WTC11 (cell line): ENCODE measurements around the gene KIFC1. TPM values are rescaled to one million over a fixed set of nuclear protein-coding genes. Genes with fewer than 3 reads are reported as not detected.

Source experiments
- ATAC-seq: fragments of 200-7000 bp; cut with Tn5 transposase; 2 replicates; pipeline ENCODE4 v1.10.0; 2021; ENCODE audit warnings: mild to moderate bottlenecking, moderate library complexity
- CTCF ChIA-PET: fragments of 300-600 bp; sonication (Branson Sonifier 250); formaldehyde crosslinking; loops from one replicate; lab custom pipeline; 2021; ENCODE audit warnings: antibody characterized with exemption; lab: Charles Lee
- POLR2A ChIA-PET: fragments of 350-600 bp; sonication (Branson Sonifier 250); formaldehyde crosslinking; loops from one replicate; lab custom pipeline; 2021; ENCODE audit warnings: antibody characterized with exemption; lab: Charles Lee
- DNase-seq: peaks from one replicate; pipeline ENCODE4 v3.0.0; 2021; ENCODE audit warnings: low spot score
- H3K27ac Mint-ChIP-seq: 2 replicates; pipeline ENCODE4 v1.8.0; 2021; ENCODE audit warnings: mixed read lengths
- H3K27me3 Mint-ChIP-seq: 2 replicates; pipeline ENCODE4 v1.8.0; 2021; ENCODE audit warnings: low read depth, mild to moderate bottlenecking, moderate library complexity, mixed read lengths
- H3K36me3 Mint-ChIP-seq: 2 replicates; pipeline ENCODE4 v1.8.0; 2021; ENCODE audit warnings: mixed read lengths
- H3K4me1 Mint-ChIP-seq: 2 replicates; pipeline ENCODE4 v1.8.0; 2022; ENCODE audit warnings: mixed read lengths
- H3K4me3 Mint-ChIP-seq: 2 replicates; pipeline ENCODE4 v1.8.0; 2021; ENCODE audit warnings: mild to moderate bottlenecking, moderate library complexity, mixed read lengths
- H3K9me3 Mint-ChIP-seq: 2 replicates; pipeline ENCODE4 v1.8.0; 2021; ENCODE audit warnings: mixed read lengths
- ATF1 ChIP-seq: sonication (generic); formaldehyde crosslinking; IDR thresholded peaks from 2 replicates; pipeline ENCODE4 v1.8.1; 2023; ENCODE audit warnings: mild to moderate bottlenecking, moderate library complexity, missing genetic modification reagents
- ATF3 ChIP-seq: sonication (generic); formaldehyde crosslinking; conservative IDR thresholded peaks from 2 replicates; pipeline ENCODE4 v1.8.1; 2022; ENCODE audit warnings: mild to moderate bottlenecking, missing genetic modification reagents
- ATF6 ChIP-seq: sonication (generic); formaldehyde crosslinking; IDR thresholded peaks from 2 replicates; pipeline ENCODE4 v1.8.1; 2023; ENCODE audit warnings: mild to moderate bottlenecking, missing genetic modification reagents
- ELF4 ChIP-seq: sonication (generic); formaldehyde crosslinking; IDR thresholded peaks from 2 replicates; pipeline ENCODE4 v1.8.1; 2022; ENCODE audit warnings: low read depth, mild to moderate bottlenecking, moderate library complexity, missing genetic modification reagents
- EMX1 ChIP-seq: fragments of 250-450 bp; sonication (Bioruptor Pico); IDR thresholded peaks from 2 replicates; pipeline ENCODE4 v1.8.0; 2021; ENCODE audit warnings: mild to moderate bottlenecking
- ESRRA ChIP-seq: sonication (generic); formaldehyde crosslinking; IDR thresholded peaks from 2 replicates; pipeline ENCODE4 v1.8.1; 2022; ENCODE audit warnings: mild to moderate bottlenecking, missing genetic modification reagents, borderline replicate concordance
- FOXP4 ChIP-seq: sonication (generic); formaldehyde crosslinking; IDR thresholded peaks from 2 replicates; pipeline ENCODE4 v1.8.0; 2022; ENCODE audit warnings: mild to moderate bottlenecking, missing genetic modification reagents
- GABPB1 ChIP-seq: sonication (generic); formaldehyde crosslinking; IDR thresholded peaks from 2 replicates; pipeline ENCODE4 v1.8.1; 2023; ENCODE audit warnings: mild to moderate bottlenecking, missing genetic modification reagents
- IRF2 ChIP-seq: sonication (generic); formaldehyde crosslinking; IDR thresholded peaks from 2 replicates; pipeline ENCODE4 v1.8.0; 2022; ENCODE audit warnings: low read depth, missing genetic modification reagents, borderline replicate concordance
- JAZF1 ChIP-seq: fragments of 250-450 bp; sonication (Bioruptor Pico); IDR thresholded peaks from 2 replicates; pipeline ENCODE4 v1.9.0; 2021; ENCODE audit warnings: moderate library complexity, mild to moderate bottlenecking, inconsistent platforms
- JUN ChIP-seq: sonication (generic); formaldehyde crosslinking; IDR thresholded peaks from 2 replicates; pipeline ENCODE4 v1.8.0; 2023; ENCODE audit warnings: mild to moderate bottlenecking, missing genetic modification reagents
- MAX ChIP-seq: sonication (generic); formaldehyde crosslinking; IDR thresholded peaks from 2 replicates; pipeline ENCODE4 v1.8.0; 2022; ENCODE audit warnings: mild to moderate bottlenecking, missing genetic modification reagents
- NFE2L1 ChIP-seq: sonication (generic); formaldehyde crosslinking; IDR thresholded peaks from 2 replicates; pipeline ENCODE4 v1.8.1; 2023; ENCODE audit warnings: missing genetic modification reagents
- NFYB ChIP-seq: sonication (generic); formaldehyde crosslinking; conservative IDR thresholded peaks from 2 replicates; pipeline ENCODE4 v1.8.0; 2022; ENCODE audit warnings: low read depth, missing genetic modification reagents
- RORB ChIP-seq: fragments of 250-450 bp; sonication (Bioruptor Pico); IDR thresholded peaks from 2 replicates; pipeline ENCODE4 v1.9.0; 2021; ENCODE audit warnings: mild to moderate bottlenecking
- SOX15 ChIP-seq: fragments of 250-450 bp; sonication (Bioruptor Pico); IDR thresholded peaks from 2 replicates; pipeline ENCODE4 v1.9.0; 2021; ENCODE audit warnings: mild to moderate bottlenecking
- SP1 ChIP-seq: sonication (generic); formaldehyde crosslinking; conservative IDR thresholded peaks from 2 replicates; pipeline ENCODE4 v1.8.1; 2022; ENCODE audit warnings: missing genetic modification reagents
- TCF7 ChIP-seq: sonication (generic); formaldehyde crosslinking; IDR thresholded peaks from 2 replicates; pipeline ENCODE4 v1.8.0; 2022; ENCODE audit warnings: mild to moderate bottlenecking, low read depth, missing genetic modification reagents, moderate library complexity
- ZNF121 ChIP-seq: sonication (generic); formaldehyde crosslinking; IDR thresholded peaks from 2 replicates; pipeline ENCODE4 v1.8.0; 2023; ENCODE audit warnings: missing genetic modification reagents
- ZNF138 ChIP-seq: sonication (generic); formaldehyde crosslinking; conservative IDR thresholded peaks from 2 replicates; pipeline ENCODE4 v1.8.1; 2022; ENCODE audit warnings: mild to moderate bottlenecking, moderate library complexity, missing genetic modification reagents
- ZNF219 ChIP-seq: sonication (generic); formaldehyde crosslinking; IDR thresholded peaks from 2 replicates; pipeline ENCODE4 v1.8.0; 2023; ENCODE audit warnings: missing genetic modification reagents, mild to moderate bottlenecking, borderline replicate concordance
- ZNF281 ChIP-seq: sonication (generic); formaldehyde crosslinking; IDR thresholded peaks from 2 replicates; pipeline ENCODE4 v1.8.0; 2023; ENCODE audit warnings: mild to moderate bottlenecking, missing genetic modification reagents
- ZNF423 ChIP-seq: fragments of 250-450 bp; sonication (Bioruptor Pico); IDR thresholded peaks from 2 replicates; pipeline ENCODE4 v2.1.2; 2022; ENCODE audit warnings: mild to moderate bottlenecking, moderate library complexity
- ZNF512 ChIP-seq: sonication (generic); formaldehyde crosslinking; IDR thresholded peaks from 2 replicates; pipeline ENCODE4 v1.8.1; 2022; ENCODE audit warnings: missing genetic modification reagents, borderline replicate concordance
- ZNF671 ChIP-seq: fragments of 250-450 bp; sonication (Bioruptor Pico); IDR thresholded peaks from 2 replicates; pipeline ENCODE4 v1.8.0; 2021; ENCODE audit warnings: mild to moderate bottlenecking
- ZSCAN18 ChIP-seq: fragments of 250-450 bp; sonication (Bioruptor Pico); IDR thresholded peaks from 2 replicates; pipeline ENCODE4 v2.1.2; 2022; ENCODE audit warnings: mild to moderate bottlenecking, moderate library complexity
- total RNA-seq: library from RNA; stranded (reverse); gene quantifications from 3 replicates; pipeline ENCODE4 v1.2.3, GENCODE V29; 2021

Gene KIFC1
- total RNA-seq, 1 experiment from 2014 or later = 97.3 TPM

- peaks cover 47% of the 10 kb centered on the region for H3K36me3 Mint-ChIP-seq
- DNase-seq = no peak
- H3K9me3 Mint-ChIP-seq = no peaks in the 10 kb centered on the region
- H3K4me3 Mint-ChIP-seq = no peak overlapping the region
- H3K4me1 Mint-ChIP-seq = peaks cover 35% of the 10 kb centered on the region
- H3K27me3 Mint-ChIP-seq = no peaks in the 10 kb centered on the region
- H3K27ac Mint-ChIP-seq = peak overlapping the region; percentile 74
- TF ChIP-seq FOXP4 (no peak), ZNF121 (no peak), ATF3 (no peak), NFE2L1 (CRISPR knock-in tag) (no peak), NFYB (CRISPR knock-in tag) (no peak), MAX (CRISPR knock-in tag) (no peak), SP1 (CRISPR knock-in tag) (no peak), JUN (CRISPR knock-in tag) (no peak), IRF2 (CRISPR knock-in tag) (no peak), RORB (CRISPR knock-in tag) (no peak), GABPB1 (CRISPR knock-in tag) (no peak), ATF1 (CRISPR knock-in tag) (no peak), SOX15 (no peak), ZNF512 (CRISPR knock-in tag) (no peak), JAZF1 (CRISPR knock-in tag) (no peak), ZNF219 (CRISPR knock-in tag) (no peak), ZNF423 (CRISPR knock-in tag) (no peak), TCF7 (CRISPR knock-in tag) (no peak), ZSCAN18 (no peak)
- ChIA-PET POLR2A (interaction anchor here (0.6 kb wide), 1 partner anchor 20 kb away, joined by 3 read pairs; the partner anchor contains the start of gene ZBTB9), CTCF (interaction anchor here (0.6 kb wide), 1 partner anchor 18 kb away, joined by 3 read pairs; no protein-coding TSS in a partner anchor)
- no peak for ATAC-seq
Observed at GRCh38 chr6:33434961-33435360, 43.3 kb downstream of the KIFC1 start.

- DNase-seq (no peak), ATAC-seq (no peak)
- ChIA-PET CTCF (no interaction called here), POLR2A (no interaction called here)
- peaks cover 67% of the 10 kb centered on the region for H3K36me3 Mint-ChIP-seq
- H3K9me3 Mint-ChIP-seq = no peaks in the 10 kb centered on the region
- H3K4me3 Mint-ChIP-seq = no peak overlapping the region
- H3K4me1 Mint-ChIP-seq = peaks cover 15% of the 10 kb centered on the region
- no peak overlapping the region for H3K27ac Mint-ChIP-seq
- no peaks in the 10 kb centered on the region for H3K27me3 Mint-ChIP-seq
- no peak for TF ChIP-seq ELF4 (CRISPR knock-in tag)
- TF ChIP-seq ZNF512 (CRISPR knock-in tag) = no peak
- no peak for TF ChIP-seq ESRRA (CRISPR knock-in tag)
- no peak for TF ChIP-seq ZNF281 (CRISPR knock-in tag)
- no peak for TF ChIP-seq EMX1 (CRISPR knock-in tag)
- no peak for TF ChIP-seq ATF6 (CRISPR knock-in tag)
- TF ChIP-seq ZNF138 (CRISPR knock-in tag) = no peak
- no peak for TF ChIP-seq ZNF671 (CRISPR knock-in tag)
Observed at GRCh38 chr6:33437666-33438065, 46.0 kb downstream of the KIFC1 start.
